HCT116 (cell line): ENCODE measurements around the gene COL5A1. TPM values are rescaled to one million over a fixed set of nuclear protein-coding genes. Genes with fewer than 3 reads are reported as not detected.

Experiments used
- ATAC-seq: fragments of 200-7000 bp; cut with Tn5 transposase; 2 replicates; pipeline ENCODE4 v1.9.1; 2020; ENCODE audit warnings: mild to moderate bottlenecking, moderate library complexity
- BruUV-seq: library from RNA; stranded (reverse); fragments of 400-500 nt; replicated peaks from 2 replicates; lab custom pipeline; 2021; lab: Mats Ljungman, UMichigan
- CTCF ChIA-PET: fragments of 300-600 bp; sonication (Branson Sonifier 250); formaldehyde crosslinking; loops from one replicate; lab custom pipeline; 2021; ENCODE audit warnings: antibody characterized with exemption; lab: Charles Lee
- POLR2A ChIA-PET: fragments of 300-600, 350-600 bp; sonication (Branson Sonifier 250); formaldehyde crosslinking; loops from one replicate; lab custom pipeline; 2021; ENCODE audit warnings: antibody characterized with exemption; lab: Charles Lee
- RAD21 ChIA-PET, 2 experiments: fragments of 300-600 bp; sonication (Branson Sonifier 250); formaldehyde crosslinking; loops; one replicate each; lab custom pipeline; 2023; ENCODE audit warnings: low total read pairs in 2 of 2; ENCODE audit not compliant: uncharacterized antibody in 2 of 2, unreplicated experiment in 2 of 2, low non-redundant PET in 1 of 2; lab: Charles Lee
- DNase-seq: peaks from one replicate; pipeline ENCODE4 v3.0.0-alpha.2; 2010; ENCODE audit warnings: low read depth, low spot score
- H2AFZ ChIP-seq: fragments of 200-600 bp; shearing (Covaris generic), sonication (generic); 2 replicates; pipeline ENCODE4 v1.6.1; 2017; ENCODE audit warnings: low read depth, mixed run types, mixed read lengths, antibody characterized with exemption, low read length; ENCODE audit not compliant: poor library complexity, severe bottlenecking
- H3K27ac ChIP-seq: 2 replicates; pipeline ENCODE4 v1.5.1; 2012; ENCODE audit warnings: low read depth, low read length
- H3K27me3 ChIP-seq: fragments of 200-600 bp; sonication (generic); 2 replicates; pipeline ENCODE4 v1.6.1; 2016; ENCODE audit warnings: mixed run types, low read length, mixed read lengths; ENCODE audit not compliant: insufficient read depth
- H3K36me3 ChIP-seq, 2 experiments: fragments of 200-500 bp in 1 of 2; fragments of 200-600 bp in 1 of 2; sonication (Bioruptor generic) in 1 of 2; sonication (generic) in 1 of 2; 2 replicates each; pipeline versions ENCODE4 v1.5.1 to v1.6.1; 2014 to 2016; ENCODE audit warnings: low read length in 2 of 2, inconsistent platforms in 1 of 2, mixed read lengths in 1 of 2, mixed run types in 1 of 2; ENCODE audit not compliant: insufficient read depth in 2 of 2, control insufficient read depth in 1 of 2
- H3K4me1 ChIP-seq, 2 experiments: fragments of 200-600 bp in 1 of 2; sonication (generic) in 1 of 2; 2 replicates each; pipeline versions ENCODE4 v1.5.1 to v1.6.1; 2012 to 2017; ENCODE audit warnings: low read length in 2 of 2, inconsistent platforms in 1 of 2, mild to moderate bottlenecking in 1 of 2, mixed read lengths in 1 of 2, mixed run types in 1 of 2, moderate library complexity in 1 of 2; ENCODE audit not compliant: insufficient read depth in 2 of 2, control insufficient read depth in 1 of 2
- H3K4me2 ChIP-seq: fragments of 200-600 bp; sonication (generic); 2 replicates; pipeline ENCODE4 v1.6.1; 2017; ENCODE audit warnings: mixed run types, low read length, mixed read lengths
- H3K4me3 ChIP-seq, 2 experiments: fragments of 200-600 bp in 1 of 2; sonication (generic) in 1 of 2; replicated peaks in 1 of 2; 2 replicates each; pipeline ENCODE4 v1.5.1; 2011 to 2016; ENCODE audit warnings: low read length in 2 of 2, control low read depth in 1 of 2, low read depth in 1 of 2, mild to moderate bottlenecking in 1 of 2, mixed read lengths in 1 of 2, mixed run types in 1 of 2
- H3K79me2 ChIP-seq: fragments of 200-600 bp; sonication (generic); 2 replicates; pipeline ENCODE4 v1.6.1; 2017; ENCODE audit warnings: mild to moderate bottlenecking, mixed run types, low read length, moderate library complexity, mixed read lengths; ENCODE audit not compliant: insufficient read depth
- H3K9ac ChIP-seq: fragments of 200-600 bp; sonication (generic); 2 replicates; pipeline ENCODE4 v1.6.1; 2016; ENCODE audit warnings: low read length, mixed read lengths
- H3K9me2 ChIP-seq: fragments of 200-600 bp; sonication (generic), shearing (Covaris generic); 2 replicates; pipeline ENCODE4 v1.6.1; 2017; ENCODE audit warnings: mixed run types, mild to moderate bottlenecking, moderate library complexity; ENCODE audit not compliant: insufficient read depth
- H3K9me3 ChIP-seq, 2 experiments: fragments of 200-500 bp in 1 of 2; fragments of 200-600 bp in 1 of 2; sonication (Bioruptor generic) in 1 of 2; sonication (generic) in 1 of 2; 2 replicates each; pipeline ENCODE4 v1.6.1; 2014 to 2017; ENCODE audit warnings: low read length in 2 of 2, mixed read lengths in 2 of 2, inconsistent platforms in 1 of 2, low read depth in 1 of 2, mild to moderate bottlenecking in 1 of 2, mixed run types in 1 of 2, moderate library complexity in 1 of 2; ENCODE audit not compliant: control insufficient read depth in 1 of 2, insufficient read depth in 1 of 2
- H4K20me1 ChIP-seq: fragments of 200-600 bp; sonication (generic), shearing (Covaris generic); 2 replicates; pipeline ENCODE4 v1.6.1; 2017; ENCODE audit warnings: mixed run types, mild to moderate bottlenecking, moderate library complexity; ENCODE audit not compliant: insufficient read depth
- CBX3 ChIP-seq: IDR thresholded peaks from 2 replicates; pipeline ENCODE4 v1.6.1; 2012; ENCODE audit warnings: low read depth
- EGR1 ChIP-seq: IDR thresholded peaks from 2 replicates; pipeline ENCODE4 v1.6.1; 2012; ENCODE audit warnings: low read depth
- EZH2phosphoT487 ChIP-seq: fragments of 200-600 bp; IDR thresholded peaks from 2 replicates; pipeline ENCODE4 v1.6.1; 2018; ENCODE audit warnings: antibody characterized with exemption, borderline replicate concordance
- FOSL1 ChIP-seq: IDR thresholded peaks from 2 replicates; pipeline ENCODE4 v1.6.1; 2012; ENCODE audit warnings: low read depth
- JUND ChIP-seq: IDR thresholded peaks from 2 replicates; pipeline ENCODE4 v1.6.1; 2012
- POLR2A ChIP-seq: IDR thresholded peaks from 2 replicates; pipeline ENCODE4 v1.7.0; 2011; ENCODE audit warnings: borderline replicate concordance; ENCODE audit not compliant: insufficient read depth, insufficient read length; ENCODE audit errors: extremely low read depth
- POLR2AphosphoS5 ChIP-seq: IDR thresholded peaks from 2 replicates; pipeline ENCODE4 v1.6.1; 2011; ENCODE audit warnings: mild to moderate bottlenecking, low read depth, low read length, moderate library complexity
- SIN3A ChIP-seq: IDR thresholded peaks from 2 replicates; pipeline ENCODE4 v1.6.1; 2012; ENCODE audit warnings: low read depth
- SP1 ChIP-seq: IDR thresholded peaks from 2 replicates; pipeline ENCODE4 v1.6.1; 2012; ENCODE audit warnings: low read depth
- SRF ChIP-seq: IDR thresholded peaks from 2 replicates; pipeline ENCODE4 v1.6.1; 2012; ENCODE audit warnings: low read depth
- TCF7L2 ChIP-seq: IDR thresholded peaks from 2 replicates; pipeline ENCODE4 v1.7.0; 2011; ENCODE audit warnings: borderline replicate concordance, inconsistent platforms; ENCODE audit not compliant: insufficient read depth, insufficient read length; ENCODE audit errors: extremely low read depth
- YY1 ChIP-seq: IDR thresholded peaks from 2 replicates; pipeline ENCODE4 v1.6.1; 2011; ENCODE audit warnings: low read length, low read depth, moderate library complexity, mild to moderate bottlenecking; ENCODE audit not compliant: insufficient replicate concordance; ENCODE audit errors: extremely low read depth
- ZFX ChIP-seq: fragments of 450-650 bp; IDR thresholded peaks from 2 replicates; pipeline ENCODE4 v1.6.1; 2017
- ZNF274 ChIP-seq: fragments of 200-500 bp; sonication (Bioruptor generic); IDR thresholded peaks from 2 replicates; pipeline ENCODE4 v1.6.1; 2014; ENCODE audit warnings: mild to moderate bottlenecking, low read depth, low read length, inconsistent platforms
- intact Hi-C: fragments of 100-400 bp; cut with micrococcal nuclease; formaldehyde crosslinking; loops from 2 replicates; pipeline ENCODE4 v1.10.0; 2022
- total RNA-seq: library from RNA; stranded (reverse); gene quantifications from one replicate; pipeline ENCODE4 v1.2.1, GENCODE V29; 2021; ENCODE audit not compliant: unreplicated experiment
- TF ChIP-seq, protein P1 (sequence below), 3 experiments: fragments of 200-600 bp in 1 of 3; sonication (generic) in 1 of 3; IDR thresholded peaks in 2 of 3; conservative IDR thresholded peaks in 1 of 3; 2 replicates each; pipeline ENCODE4 v1.5.1; 2012 to 2017; ENCODE audit warnings: low read depth in 2 of 3, low read length in 2 of 3, antibody characterized with exemption in 1 of 3, borderline replicate concordance in 1 of 3, control low read depth in 1 of 3, mild to moderate bottlenecking in 1 of 3, mixed read lengths in 1 of 3, mixed run types in 1 of 3, moderate library complexity in 1 of 3; ENCODE audit not compliant: insufficient read depth in 1 of 3
- TF ChIP-seq, protein P2 (sequence below): IDR thresholded peaks from 2 replicates; pipeline ENCODE4 v1.6.1; 2012; ENCODE audit warnings: low read depth
- TF ChIP-seq, protein P3 (sequence below): IDR thresholded peaks from 2 replicates; pipeline ENCODE4 v1.6.1; 2012
- TF ChIP-seq, protein P4 (sequence below): IDR thresholded peaks from 2 replicates; pipeline ENCODE4 v1.6.1; 2012
- TF ChIP-seq, protein P5 (sequence below): IDR thresholded peaks from 2 replicates; pipeline ENCODE4 v1.6.1; 2011; ENCODE audit warnings: mild to moderate bottlenecking, low read length, moderate library complexity; ENCODE audit not compliant: insufficient replicate concordance; ENCODE audit errors: extremely low read depth

Gene COL5A1
- total RNA-seq, 1 experiment from 2014 or later, result 0.30 TPM

DNA sequence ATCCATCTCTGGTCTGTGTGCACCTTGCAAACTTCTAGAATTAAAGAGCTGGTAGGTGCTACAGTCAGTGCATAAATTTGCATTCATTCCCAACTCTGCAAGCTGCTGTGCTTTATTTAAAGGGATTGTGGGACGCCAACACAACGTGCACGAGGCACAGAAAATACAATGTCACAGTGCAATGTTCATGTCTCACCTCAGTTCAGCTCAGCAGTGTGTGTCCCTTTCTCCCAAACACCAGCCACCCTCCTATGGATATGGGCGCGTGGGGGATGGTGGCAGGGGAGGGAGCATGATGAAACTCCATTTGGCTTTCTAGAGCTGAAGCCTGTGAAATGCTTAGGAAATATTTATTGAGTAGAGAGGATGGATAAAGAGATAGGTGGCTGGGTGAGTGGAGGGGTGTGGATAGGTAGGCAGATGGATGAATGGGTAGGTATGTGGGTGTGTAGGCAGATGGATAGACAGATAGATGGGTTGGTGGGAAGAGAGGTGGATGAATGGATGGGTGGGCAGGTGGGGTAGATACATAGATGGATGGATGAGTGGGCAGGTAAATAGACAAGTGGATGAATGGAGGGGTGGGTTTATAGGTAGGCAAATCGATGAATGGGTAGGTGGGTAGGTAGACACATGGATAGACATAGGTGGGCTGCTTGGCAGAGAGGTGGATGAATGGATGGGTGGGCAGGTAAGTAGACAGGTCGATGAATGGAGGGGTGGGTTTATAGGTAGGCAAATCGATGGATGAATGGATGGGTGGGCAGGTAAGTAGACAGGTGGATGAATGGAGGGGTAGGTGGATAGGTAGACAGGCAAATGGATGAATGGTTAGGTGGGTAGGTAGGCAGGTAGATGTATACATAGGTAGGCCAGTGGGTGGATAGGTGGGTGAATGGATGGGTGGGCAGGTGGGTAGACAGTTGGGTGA is 146.3 kb downstream of the COL5A1 start:
- Histone ChIP-seq H3K4me3 (no peak overlapping the region), H3K9ac (no peak overlapping the region), H3K9me3 (no peaks in the 10 kb centered on the region), H3K4me2 (no peak overlapping the region), H3K9me2 (no peaks in the 10 kb centered on the region), H2AFZ (no peak overlapping the region), H3K27ac (no peak overlapping the region), H3K4me1 (no peaks in the 10 kb centered on the region), H3K36me3 (no peaks in the 10 kb centered on the region), H3K27me3 (peaks cover 41% of the 10 kb centered on the region), H4K20me1 (no peaks in the 10 kb centered on the region), H3K79me2 (no peaks in the 10 kb centered on the region)
- POLR2A ChIA-PET, result no interaction called here
- CTCF ChIA-PET, result interaction anchor here (1.2 kb wide), 1 partner anchor 9 kb away, joined by 3 read pairs; no protein-coding TSS in a partner anchor
- TF ChIP-seq CBX3, result no peak
- TF ChIP-seq ZFX, result no peak
- TF ChIP-seq YY1, result no peak
- no peak for TF ChIP-seq SRF
- TF ChIP-seq POLR2AphosphoS5, result no peak
- TF ChIP-seq JUND, result no peak
- TF ChIP-seq, protein P1, sequence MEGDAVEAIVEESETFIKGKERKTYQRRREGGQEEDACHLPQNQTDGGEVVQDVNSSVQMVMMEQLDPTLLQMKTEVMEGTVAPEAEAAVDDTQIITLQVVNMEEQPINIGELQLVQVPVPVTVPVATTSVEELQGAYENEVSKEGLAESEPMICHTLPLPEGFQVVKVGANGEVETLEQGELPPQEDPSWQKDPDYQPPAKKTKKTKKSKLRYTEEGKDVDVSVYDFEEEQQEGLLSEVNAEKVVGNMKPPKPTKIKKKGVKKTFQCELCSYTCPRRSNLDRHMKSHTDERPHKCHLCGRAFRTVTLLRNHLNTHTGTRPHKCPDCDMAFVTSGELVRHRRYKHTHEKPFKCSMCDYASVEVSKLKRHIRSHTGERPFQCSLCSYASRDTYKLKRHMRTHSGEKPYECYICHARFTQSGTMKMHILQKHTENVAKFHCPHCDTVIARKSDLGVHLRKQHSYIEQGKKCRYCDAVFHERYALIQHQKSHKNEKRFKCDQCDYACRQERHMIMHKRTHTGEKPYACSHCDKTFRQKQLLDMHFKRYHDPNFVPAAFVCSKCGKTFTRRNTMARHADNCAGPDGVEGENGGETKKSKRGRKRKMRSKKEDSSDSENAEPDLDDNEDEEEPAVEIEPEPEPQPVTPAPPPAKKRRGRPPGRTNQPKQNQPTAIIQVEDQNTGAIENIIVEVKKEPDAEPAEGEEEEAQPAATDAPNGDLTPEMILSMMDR (IDR thresholded peaks at IDR 0.05 in 2 of 3, conservative IDR thresholded peaks at IDR 0.05 in 1 of 3; ENCODE audit: borderline replicate concordance in 1 of 3, insufficient read depth in 1 of 3, low read depth in 2 of 3, low read length in 2 of 3), result no peak
- TF ChIP-seq EGR1, result no peak
- TF ChIP-seq, protein P2, sequence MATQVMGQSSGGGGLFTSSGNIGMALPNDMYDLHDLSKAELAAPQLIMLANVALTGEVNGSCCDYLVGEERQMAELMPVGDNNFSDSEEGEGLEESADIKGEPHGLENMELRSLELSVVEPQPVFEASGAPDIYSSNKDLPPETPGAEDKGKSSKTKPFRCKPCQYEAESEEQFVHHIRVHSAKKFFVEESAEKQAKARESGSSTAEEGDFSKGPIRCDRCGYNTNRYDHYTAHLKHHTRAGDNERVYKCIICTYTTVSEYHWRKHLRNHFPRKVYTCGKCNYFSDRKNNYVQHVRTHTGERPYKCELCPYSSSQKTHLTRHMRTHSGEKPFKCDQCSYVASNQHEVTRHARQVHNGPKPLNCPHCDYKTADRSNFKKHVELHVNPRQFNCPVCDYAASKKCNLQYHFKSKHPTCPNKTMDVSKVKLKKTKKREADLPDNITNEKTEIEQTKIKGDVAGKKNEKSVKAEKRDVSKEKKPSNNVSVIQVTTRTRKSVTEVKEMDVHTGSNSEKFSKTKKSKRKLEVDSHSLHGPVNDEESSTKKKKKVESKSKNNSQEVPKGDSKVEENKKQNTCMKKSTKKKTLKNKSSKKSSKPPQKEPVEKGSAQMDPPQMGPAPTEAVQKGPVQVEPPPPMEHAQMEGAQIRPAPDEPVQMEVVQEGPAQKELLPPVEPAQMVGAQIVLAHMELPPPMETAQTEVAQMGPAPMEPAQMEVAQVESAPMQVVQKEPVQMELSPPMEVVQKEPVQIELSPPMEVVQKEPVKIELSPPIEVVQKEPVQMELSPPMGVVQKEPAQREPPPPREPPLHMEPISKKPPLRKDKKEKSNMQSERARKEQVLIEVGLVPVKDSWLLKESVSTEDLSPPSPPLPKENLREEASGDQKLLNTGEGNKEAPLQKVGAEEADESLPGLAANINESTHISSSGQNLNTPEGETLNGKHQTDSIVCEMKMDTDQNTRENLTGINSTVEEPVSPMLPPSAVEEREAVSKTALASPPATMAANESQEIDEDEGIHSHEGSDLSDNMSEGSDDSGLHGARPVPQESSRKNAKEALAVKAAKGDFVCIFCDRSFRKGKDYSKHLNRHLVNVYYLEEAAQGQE, result no peak
- TF ChIP-seq EZH2phosphoT487, result no peak
- TF ChIP-seq, protein P3, sequence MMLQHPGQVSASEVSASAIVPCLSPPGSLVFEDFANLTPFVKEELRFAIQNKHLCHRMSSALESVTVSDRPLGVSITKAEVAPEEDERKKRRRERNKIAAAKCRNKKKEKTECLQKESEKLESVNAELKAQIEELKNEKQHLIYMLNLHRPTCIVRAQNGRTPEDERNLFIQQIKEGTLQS, result no peak
- no peak for TF ChIP-seq FOSL1
- TF ChIP-seq SIN3A, result no peak
- no peak for TF ChIP-seq SP1
- TF ChIP-seq, protein P4, sequence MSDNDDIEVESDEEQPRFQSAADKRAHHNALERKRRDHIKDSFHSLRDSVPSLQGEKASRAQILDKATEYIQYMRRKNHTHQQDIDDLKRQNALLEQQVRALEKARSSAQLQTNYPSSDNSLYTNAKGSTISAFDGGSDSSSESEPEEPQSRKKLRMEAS, result no peak
- TF ChIP-seq, protein P5, sequence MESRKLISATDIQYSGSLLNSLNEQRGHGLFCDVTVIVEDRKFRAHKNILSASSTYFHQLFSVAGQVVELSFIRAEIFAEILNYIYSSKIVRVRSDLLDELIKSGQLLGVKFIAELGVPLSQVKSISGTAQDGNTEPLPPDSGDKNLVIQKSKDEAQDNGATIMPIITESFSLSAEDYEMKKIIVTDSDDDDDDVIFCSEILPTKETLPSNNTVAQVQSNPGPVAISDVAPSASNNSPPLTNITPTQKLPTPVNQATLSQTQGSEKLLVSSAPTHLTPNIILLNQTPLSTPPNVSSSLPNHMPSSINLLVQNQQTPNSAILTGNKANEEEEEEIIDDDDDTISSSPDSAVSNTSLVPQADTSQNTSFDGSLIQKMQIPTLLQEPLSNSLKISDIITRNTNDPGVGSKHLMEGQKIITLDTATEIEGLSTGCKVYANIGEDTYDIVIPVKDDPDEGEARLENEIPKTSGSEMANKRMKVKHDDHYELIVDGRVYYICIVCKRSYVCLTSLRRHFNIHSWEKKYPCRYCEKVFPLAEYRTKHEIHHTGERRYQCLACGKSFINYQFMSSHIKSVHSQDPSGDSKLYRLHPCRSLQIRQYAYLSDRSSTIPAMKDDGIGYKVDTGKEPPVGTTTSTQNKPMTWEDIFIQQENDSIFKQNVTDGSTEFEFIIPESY, result no peak
- TF ChIP-seq ZNF274, result no peak
- no peak for TF ChIP-seq TCF7L2
- TF ChIP-seq POLR2A, result no peak
- BruUV-seq, result no TSS peak
- RAD21 ChIA-PET, result no interaction called here
- DNase-seq (no peak), ATAC-seq (no peak)
- intact Hi-C loops, result no loop called here
